RWPE1 (cell line): ENCODE measurements around the gene TM4SF1.

Source experiments
- CTCF ChIA-PET: fragments of 350-600 bp; sonication (Branson Sonifier 250); formaldehyde crosslinking; extraction: SDS; loops from one replicate; lab custom pipeline; 2021; lab: Yijun Ruan, JAX
- POLR2A ChIA-PET: fragments of 400-600 bp; formaldehyde crosslinking; extraction: SDS; loops from one replicate; lab custom pipeline; 2020; ENCODE audit warnings: antibody characterized with exemption; ENCODE audit not compliant: low non-redundant PET; lab: Yijun Ruan, JAX
- DNase-seq: peaks from one replicate; pipeline ENCODE4 v3.0.0; 2012; ENCODE audit warnings: low spot score
- H3K27ac ChIP-seq: fragments of 450-650 bp; 2 replicates; pipeline ENCODE4 v1.5.1; 2017
- TF ChIP-seq, protein P1 (sequence below): fragments of 450-650 bp; conservative IDR thresholded peaks from 2 replicates; pipeline ENCODE4 v1.5.1; 2017; ENCODE audit warnings: low read depth, mild to moderate bottlenecking

Gene TM4SF1

DNA sequence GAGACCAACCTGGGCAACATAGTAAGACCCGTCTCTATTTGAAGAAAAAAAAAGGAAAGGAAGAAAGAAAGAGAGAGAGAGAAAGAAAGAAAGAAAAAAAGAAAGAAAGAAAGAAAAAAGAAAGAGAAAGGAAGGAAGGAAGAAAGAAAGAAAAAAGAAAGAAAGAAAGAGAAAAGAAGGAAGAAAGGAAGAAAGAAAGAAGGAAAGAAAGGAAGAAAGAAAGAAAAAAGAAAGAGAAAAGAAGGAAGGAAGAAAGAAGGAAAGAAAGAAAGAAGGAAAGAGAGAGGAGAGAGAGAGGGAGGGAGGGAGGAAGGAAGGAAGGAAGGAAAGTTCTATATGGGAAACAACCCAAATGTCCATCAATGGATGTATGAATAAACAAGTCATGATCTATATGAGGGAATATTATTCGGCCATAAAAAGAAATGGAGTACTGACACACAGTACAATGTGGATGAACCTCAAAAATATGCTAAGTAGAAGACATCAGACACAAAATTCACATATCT, 28.8 kb upstream of the TM4SF1 start:
- TF ChIP-seq, protein P1, sequence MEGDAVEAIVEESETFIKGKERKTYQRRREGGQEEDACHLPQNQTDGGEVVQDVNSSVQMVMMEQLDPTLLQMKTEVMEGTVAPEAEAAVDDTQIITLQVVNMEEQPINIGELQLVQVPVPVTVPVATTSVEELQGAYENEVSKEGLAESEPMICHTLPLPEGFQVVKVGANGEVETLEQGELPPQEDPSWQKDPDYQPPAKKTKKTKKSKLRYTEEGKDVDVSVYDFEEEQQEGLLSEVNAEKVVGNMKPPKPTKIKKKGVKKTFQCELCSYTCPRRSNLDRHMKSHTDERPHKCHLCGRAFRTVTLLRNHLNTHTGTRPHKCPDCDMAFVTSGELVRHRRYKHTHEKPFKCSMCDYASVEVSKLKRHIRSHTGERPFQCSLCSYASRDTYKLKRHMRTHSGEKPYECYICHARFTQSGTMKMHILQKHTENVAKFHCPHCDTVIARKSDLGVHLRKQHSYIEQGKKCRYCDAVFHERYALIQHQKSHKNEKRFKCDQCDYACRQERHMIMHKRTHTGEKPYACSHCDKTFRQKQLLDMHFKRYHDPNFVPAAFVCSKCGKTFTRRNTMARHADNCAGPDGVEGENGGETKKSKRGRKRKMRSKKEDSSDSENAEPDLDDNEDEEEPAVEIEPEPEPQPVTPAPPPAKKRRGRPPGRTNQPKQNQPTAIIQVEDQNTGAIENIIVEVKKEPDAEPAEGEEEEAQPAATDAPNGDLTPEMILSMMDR, result no peak
- no peak overlapping the region for H3K27ac ChIP-seq
- ChIA-PET CTCF (interaction anchor here (0.6 kb wide), 1 partner anchor 10 kb away, joined by 3 read pairs; no protein-coding TSS in a partner anchor), POLR2A (no interaction called here)
- no peak for DNase-seq

DNA sequence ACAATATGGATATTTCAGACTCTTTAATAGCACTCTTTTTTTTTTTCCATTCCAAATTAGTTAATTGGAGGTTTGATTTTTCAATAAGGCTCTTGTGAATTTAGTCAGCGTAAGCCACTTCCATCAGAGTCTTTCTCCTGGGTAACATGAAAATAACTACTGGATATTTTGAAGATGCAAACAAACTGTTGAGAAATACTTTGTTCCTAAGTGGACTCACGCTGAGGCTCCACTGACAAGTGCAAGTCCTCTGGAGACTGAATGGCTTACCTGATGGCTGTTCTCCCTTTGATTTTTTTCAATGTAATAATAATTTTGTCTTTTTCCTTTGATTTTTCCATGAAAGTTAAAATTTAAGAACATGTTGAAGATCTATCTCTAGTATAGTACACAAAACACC, 26.0 kb upstream of the TM4SF1 start:
- H3K27ac ChIP-seq, result no peak overlapping the region
- POLR2A ChIA-PET, result no interaction called here
- no peak for DNase-seq
- CTCF ChIA-PET, result no interaction called here
- TF ChIP-seq, protein P1, result no peak

DNA sequence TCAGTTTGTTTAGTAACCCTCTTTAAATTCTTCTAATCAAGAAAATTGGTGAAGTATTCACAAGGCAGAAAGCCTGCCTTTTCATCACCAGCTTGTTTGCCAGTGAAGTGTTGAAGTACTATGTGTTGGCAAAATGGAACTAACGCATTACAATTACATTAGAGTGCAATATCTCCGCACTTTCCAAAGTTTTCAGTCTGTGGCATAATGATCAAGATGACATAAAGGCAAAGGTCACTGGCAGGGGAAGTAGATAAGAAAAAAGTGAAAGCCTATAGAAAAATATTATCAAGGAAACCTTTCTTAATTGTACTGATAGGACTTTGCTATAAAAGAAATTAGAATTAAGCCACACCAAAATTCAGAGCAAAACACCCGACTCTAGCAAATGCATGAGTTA, 25.0 kb upstream of the TM4SF1 start:
- TF ChIP-seq, protein P1, result no peak
- no peak for DNase-seq
- H3K27ac ChIP-seq, result no peak overlapping the region
- CTCF ChIA-PET, result no interaction called here
- POLR2A ChIA-PET, result no interaction called here

DNA sequence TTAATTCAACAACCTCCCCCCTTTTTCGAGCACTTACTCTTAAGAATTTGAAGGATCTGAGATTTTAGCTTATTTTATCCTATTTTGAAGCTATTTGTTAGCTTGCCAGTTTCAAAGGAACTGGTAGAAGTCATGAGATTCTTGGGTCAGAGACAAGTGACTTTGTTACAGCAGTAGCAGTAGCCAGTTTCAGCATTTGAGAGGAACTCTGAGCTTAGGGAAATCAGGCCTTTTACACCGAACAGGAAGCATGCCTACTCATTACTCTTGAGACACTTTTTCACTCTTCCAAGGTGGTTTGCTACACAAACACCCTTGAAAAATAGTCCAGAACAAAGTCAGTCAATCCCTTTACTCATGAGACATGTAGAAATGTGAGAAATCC, 24.5 kb upstream of the TM4SF1 start:
- DNase-seq, result no peak
- H3K27ac ChIP-seq, result no peak overlapping the region
- TF ChIP-seq, protein P1, result no peak
- CTCF ChIA-PET, result interaction anchor here (0.8 kb wide), 1 partner anchor 254 kb away, joined by 5 read pairs; no protein-coding TSS in a partner anchor
- POLR2A ChIA-PET, result no interaction called here

DNA sequence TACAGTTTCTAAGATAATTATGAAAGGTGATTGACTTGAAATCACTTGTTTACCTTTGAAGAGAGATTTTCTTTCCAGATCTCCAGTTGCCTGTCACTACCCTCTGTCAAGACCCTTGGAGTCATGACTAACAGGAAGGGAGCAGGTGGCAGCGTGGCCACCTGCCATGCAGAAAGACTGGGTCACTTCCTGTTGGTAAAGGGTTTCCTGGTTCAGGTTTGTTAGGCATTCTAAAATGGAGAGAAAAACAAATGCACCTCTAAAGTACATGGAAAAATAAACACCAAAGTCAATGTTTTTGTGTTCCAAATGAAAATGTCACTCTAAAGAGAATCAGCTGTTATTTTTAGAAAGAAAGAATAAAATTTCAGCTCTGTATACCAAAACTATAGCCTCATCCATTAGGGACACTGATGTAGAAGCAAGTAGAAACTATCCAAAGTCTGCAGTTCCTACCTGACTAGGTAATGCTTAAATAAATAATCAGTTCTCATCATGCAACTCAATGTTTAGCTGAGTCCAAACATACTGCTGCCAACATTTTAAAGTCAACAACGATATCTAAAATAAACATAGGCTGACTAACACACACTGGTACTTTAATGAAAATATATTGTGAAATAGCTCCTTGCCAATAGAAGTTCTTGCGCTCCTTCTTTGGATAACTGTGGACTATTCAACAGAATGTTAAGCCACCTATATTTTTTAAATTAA, 23.9 kb upstream of the TM4SF1 start:
- ChIA-PET POLR2A (no interaction called here), CTCF (interaction anchor here (0.7 to 0.8 kb wide), 2 partner anchors 72 to 255 kb away, joined by 3 to 5 read pairs; no protein-coding TSS in a partner anchor)
- DNase-seq, result no peak
- no peak overlapping the region for H3K27ac ChIP-seq
- TF ChIP-seq, protein P1, result no peak

DNA sequence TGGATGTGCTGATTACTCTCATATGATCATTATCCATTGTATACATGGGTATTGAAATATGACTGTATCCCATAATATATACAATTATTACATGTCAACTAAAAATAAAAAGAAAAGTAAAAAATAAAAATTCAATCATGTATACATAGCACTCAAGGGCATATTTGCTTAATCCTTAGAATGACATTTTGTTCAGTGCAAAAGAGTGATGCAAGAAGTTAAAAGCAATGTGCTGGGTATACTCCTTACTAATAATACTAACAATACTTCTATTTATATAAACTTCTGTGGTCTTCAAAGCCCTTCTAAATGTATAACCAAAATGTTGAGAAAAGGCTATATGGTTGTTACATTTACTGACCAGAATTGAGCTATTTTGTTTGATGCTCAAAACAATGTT, 23.2 kb upstream of the TM4SF1 start:
- H3K27ac ChIP-seq, result no peak overlapping the region
- TF ChIP-seq, protein P1, result no peak
- POLR2A ChIA-PET, result no interaction called here
- CTCF ChIA-PET, result no interaction called here
- DNase-seq, result no peak
